Transverse colon (tissue), 4 donors: Measurements from ENCODE around the gene RHEB.

Experiments used
- CTCF ChIP-seq, 5 experiments: fragments of 200-600 bp in 3 of 5; fragments of 450-650 bp in 2 of 5; sonication (generic) in 3 of 5; IDR thresholded peaks; 1 replicate in 2 of 5; 2 replicates in 3 of 5; pipeline ENCODE4 v1.5.1; 2016 to 2017; ENCODE audit warnings: antibody characterized with exemption in 5 of 5, inconsistent platforms in 3 of 5, mild to moderate bottlenecking in 2 of 5, moderate library complexity in 1 of 5
- EP300 ChIP-seq: sonication (generic); formaldehyde crosslinking; IDR thresholded peaks from one replicate; pipeline ENCODE4 v1.6.1; 2017; ENCODE audit warnings: antibody characterized with exemption, low read depth
- POLR2A ChIP-seq: fragments of 450-650 bp; IDR thresholded peaks from one replicate; pipeline ENCODE4 v1.6.1; 2016; ENCODE audit warnings: antibody characterized with exemption, mild to moderate bottlenecking, moderate library complexity
- POLR2AphosphoS5 ChIP-seq, 3 donors: sonication (generic); formaldehyde crosslinking; IDR thresholded peaks; one replicate each; pipeline ENCODE4 v1.6.1; 2016; ENCODE audit warnings: antibody characterized with exemption in 3 of 3

- TF ChIP-seq CTCF (IDR thresholded peaks at IDR 0.05): no peak
- no peak for TF ChIP-seq POLR2AphosphoS5 (IDR thresholded peaks at IDR 0.05)
- no peak for TF ChIP-seq POLR2A
- TF ChIP-seq EP300: no peak
These were observed 91.9 kb downstream of the RHEB start for GRCh38 chr7:151427705-151428377.
